Measurements from ENCODE around the gene LRRN4CL. TPM values are rescaled to one million over a fixed set of nuclear protein-coding genes. Genes with fewer than 3 reads are reported as not detected.

LRRN4CL gene
- total and polyA plus RNA-seq, 9 of the 15 experiments (the other 6 are each of a cell fraction or from before 2014, with no cell fraction given): 0.03 to 0.11 (median 0.05) TPM; not detected in 4

GRCh38 chr11:62645946-62646824, 43.1 kb downstream of the LRRN4CL start, which contains the start of gene GANAB (continued):
- no peak for TF ChIP-seq MGA (IDR thresholded peaks at IDR 0.05)
- TF ChIP-seq ZC3H4 (CRISPR knock-in tag; IDR thresholded peaks at IDR 0.05; ENCODE audit: borderline replicate concordance): 0 out of 2 replicates have a peak, but pooled peaks have one; percentile 36
- TF ChIP-seq ZBTB7A (IDR thresholded peaks at IDR 0.05; ENCODE audit: borderline replicate concordance, control insufficient read depth, low read depth, low read length): peak; percentile 68; the same call in 1 of the 2 replicates
- peak; percentile 94 for TF ChIP-seq TBP (optimal IDR thresholded peaks at IDR 0.05; ENCODE audit: low read depth, low read length)
- TF ChIP-seq XRCC5 (IDR thresholded peaks at IDR 0.05; ENCODE audit: low read depth, low read length): 0 out of 2 replicates have a peak, but pooled peaks have one; percentile 17
- TF ChIP-seq ZBTB12 (CRISPR knock-in tag; IDR thresholded peaks at IDR 0.05): peak; percentile 64; the same call in 1 of the 2 replicates
- peak; percentile 51; the same call in 1 of the 2 replicates for TF ChIP-seq ESRRA (IDR thresholded peaks at IDR 0.05; ENCODE audit: borderline replicate concordance, low read depth)
- TF ChIP-seq ZNF175 (CRISPR knock-in tag; IDR thresholded peaks at IDR 0.05; ENCODE audit: low read depth): no peak
- TF ChIP-seq FIP1L1 (IDR thresholded peaks at IDR 0.05; ENCODE audit: low read depth, low read length, poor library complexity, severe bottlenecking): peak; percentile 53
- peak; percentile 74 for TF ChIP-seq NFRKB (IDR thresholded peaks at IDR 0.05; ENCODE audit: low read depth)
- peak; percentile 75; the same call in 1 of the 2 replicates for TF ChIP-seq RB1 (IDR thresholded peaks at IDR 0.05; ENCODE audit: low read depth)
- TF ChIP-seq MTA3 (IDR thresholded peaks at IDR 0.05; ENCODE audit: borderline replicate concordance): peak; percentile 50
- 0 out of 2 replicates have a peak, but pooled peaks have one; percentile 13 for TF ChIP-seq ZNF696 (CRISPR knock-in tag; conservative IDR thresholded peaks at IDR 0.05)

All from K562 (cell line).